Fibroblast of pulmonary artery (primary cell): ENCODE measurements around the gene AMN.

Experiments used
- DNase-seq: peaks from one replicate; pipeline ENCODE4 v3.0.0-alpha.2; 2010; ENCODE audit warnings: low read depth
- H3K4me3 ChIP-seq: replicated peaks from 2 replicates; pipeline ENCODE4 v1.5.1; 2011; ENCODE audit warnings: low read depth, mild to moderate bottlenecking, control low read depth, low read length, moderate library complexity
- CTCF ChIP-seq: IDR thresholded peaks from 2 replicates; pipeline ENCODE4 v1.5.1; 2011; ENCODE audit warnings: mild to moderate bottlenecking, control low read depth, low read length, inconsistent platforms; ENCODE audit errors: missing control alignments

The AMN gene

GRCh38 chr14:102898776-102899515 is 23.5 kb upstream of the AMN start:
- no peak for TF ChIP-seq CTCF
- no peak for DNase-seq
- H3K4me3 ChIP-seq, result no peak overlapping the region

- H3K4me3 ChIP-seq, result no peak overlapping the region
- TF ChIP-seq CTCF, result no peak
- no peak for DNase-seq
Observed at GRCh38 chr14:102899516-102899900, 23.0 kb upstream of the AMN start.

GRCh38 chr14:102900631-102901571 is 21.6 kb upstream of the AMN start:
- DNase-seq, result no peak
- no peak overlapping the region for H3K4me3 ChIP-seq
- no peak for TF ChIP-seq CTCF

- no peak for TF ChIP-seq CTCF
- no peak for DNase-seq
- H3K4me3 ChIP-seq, result no peak overlapping the region
Observed at GRCh38 chr14:102901633-102902032, 20.8 kb upstream of the AMN start.

GRCh38 chr14:102902086-102902485 is 20.4 kb upstream of the AMN start:
- H3K4me3 ChIP-seq, result no peak overlapping the region
- TF ChIP-seq CTCF, result no peak
- DNase-seq, result no peak

- no peak for DNase-seq
- TF ChIP-seq CTCF, result no peak
- H3K4me3 ChIP-seq, result no peak overlapping the region
Observed at GRCh38 chr14:102902523-102903247, 19.8 kb upstream of the AMN start.
